Suprapubic skin (tissue), 4 donors: ENCODE measurements around the gene CSNK1G1. TPM values are rescaled to one million over a fixed set of nuclear protein-coding genes. Genes with fewer than 3 reads are reported as not detected.

Experiments used
- DNase-seq, 2 donors: peaks; one replicate each; pipeline ENCODE4 v3.0.0-alpha.2; 2019; ENCODE audit warnings: low spot score in 2 of 2
- H3K27ac ChIP-seq: fragments of 200-600 bp; sonication (generic); one replicate; pipeline ENCODE4 v1.5.1; 2019
- H3K27me3 ChIP-seq: fragments of 200-600 bp; sonication (generic); one replicate; pipeline ENCODE4 v1.5.1; 2019
- H3K36me3 ChIP-seq: fragments of 200-600 bp; sonication (generic); one replicate; pipeline ENCODE4 v1.5.1; 2019
- H3K4me1 ChIP-seq: fragments of 200-600 bp; sonication (generic); one replicate; pipeline ENCODE4 v1.5.1; 2019
- H3K4me3 ChIP-seq: fragments of 200-600 bp; sonication (generic); one replicate; pipeline ENCODE4 v1.5.1; 2019; ENCODE audit warnings: mild to moderate bottlenecking
- H3K9me3 ChIP-seq: fragments of 200-600 bp; sonication (generic); one replicate; pipeline ENCODE4 v1.5.1; 2019
- CTCF ChIP-seq, 2 donors: fragments of 200-600 bp in 1 of 2; fragments of 450-650 bp in 1 of 2; sonication (generic) in 1 of 2; IDR thresholded peaks; one replicate each; pipeline ENCODE4 v1.5.1; 2016 to 2019; ENCODE audit warnings: antibody characterized with exemption in 2 of 2, mild to moderate bottlenecking in 1 of 2, moderate library complexity in 1 of 2
- EP300 ChIP-seq: sonication (generic); formaldehyde crosslinking; IDR thresholded peaks from one replicate; pipeline ENCODE4 v1.6.1; 2017; ENCODE audit warnings: antibody characterized with exemption
- POLR2A ChIP-seq, 2 donors: fragments of 450-650 bp; IDR thresholded peaks; one replicate each; pipeline ENCODE4 v1.6.1; 2017; ENCODE audit warnings: antibody characterized with exemption in 2 of 2, mild to moderate bottlenecking in 2 of 2, moderate library complexity in 2 of 2
- POLR2AphosphoS5 ChIP-seq, 3 donors: sonication (generic); formaldehyde crosslinking; IDR thresholded peaks; one replicate each; pipeline ENCODE4 v1.6.1; 2017; ENCODE audit warnings: antibody characterized with exemption in 3 of 3
- WGBS: methylation state at CpG from one replicate; pipeline ENCODE4 v1.1.5; 2018; 5-methylcytosine and 5-hydroxymethylcytosine counted together
- total RNA-seq, 4 donors: library from RNA; depleted of rRNA; stranded (reverse); fragments of >200 nt; gene quantifications; one replicate each; pipeline ENCODE4 v1.1.0, GENCODE V29; 2016

CSNK1G1 gene
- total RNA-seq, 4 donors from 2014 or later = 15.9 to 28.8 (median 23.9) TPM

GRCh38 chr15:64146885-64147681 is 208.9 kb downstream of the CSNK1G1 start:
- H3K4me1 ChIP-seq = peaks cover 11% of the 10 kb centered on the region
- peaks cover 21% of the 10 kb centered on the region for H3K36me3 ChIP-seq
- no peak overlapping the region for H3K27ac ChIP-seq
- H3K9me3 ChIP-seq = no peaks in the 10 kb centered on the region
- peak in 1 of 2 donors; percentile 61 for DNase-seq
- no peak for TF ChIP-seq CTCF (IDR thresholded peaks at IDR 0.05)
- TF ChIP-seq POLR2AphosphoS5 (IDR thresholded peaks at IDR 0.05) = no peak
- TF ChIP-seq EP300 = no peak
- no peak for TF ChIP-seq POLR2A (IDR thresholded peaks at IDR 0.05)
- H3K27me3 ChIP-seq = peaks cover 10% of the 10 kb centered on the region
- no peak overlapping the region for H3K4me3 ChIP-seq
- 87% methylated on average over 15 of the region's 26 CpGs for WGBS

DNA sequence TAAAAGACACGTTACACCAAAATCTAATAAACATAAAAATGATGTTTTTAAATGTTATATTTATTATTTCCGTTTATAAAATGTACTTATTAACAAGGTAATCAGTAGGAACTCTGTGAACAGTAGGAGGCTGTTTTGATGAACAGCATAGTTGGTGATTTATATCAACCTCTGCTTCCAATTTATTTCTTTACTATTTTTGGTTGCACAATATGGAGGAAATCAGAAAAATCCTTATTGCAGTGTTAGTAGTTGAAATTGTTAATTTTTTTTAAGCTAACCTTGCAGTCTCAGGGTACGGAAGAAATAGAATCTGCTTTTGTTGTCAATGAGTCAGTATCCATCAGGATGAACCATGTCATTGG is 209.5 kb downstream of the CSNK1G1 start:
- Histone ChIP-seq H3K36me3 (peaks cover 26% of the 10 kb centered on the region), H3K4me1 (peaks cover 5% of the 10 kb centered on the region), H3K27me3 (peaks cover 4% of the 10 kb centered on the region), H3K9me3 (no peaks in the 10 kb centered on the region), H3K27ac (no peak overlapping the region), H3K4me3 (no peak overlapping the region)
- no peak for DNase-seq
- 83% methylated on average over 3 of the region's 3 CpGs for WGBS
- TF ChIP-seq POLR2AphosphoS5 (IDR thresholded peaks at IDR 0.05) (no peak), POLR2A (IDR thresholded peaks at IDR 0.05) (no peak), EP300 (no peak), CTCF (IDR thresholded peaks at IDR 0.05) (no peak)

DNA sequence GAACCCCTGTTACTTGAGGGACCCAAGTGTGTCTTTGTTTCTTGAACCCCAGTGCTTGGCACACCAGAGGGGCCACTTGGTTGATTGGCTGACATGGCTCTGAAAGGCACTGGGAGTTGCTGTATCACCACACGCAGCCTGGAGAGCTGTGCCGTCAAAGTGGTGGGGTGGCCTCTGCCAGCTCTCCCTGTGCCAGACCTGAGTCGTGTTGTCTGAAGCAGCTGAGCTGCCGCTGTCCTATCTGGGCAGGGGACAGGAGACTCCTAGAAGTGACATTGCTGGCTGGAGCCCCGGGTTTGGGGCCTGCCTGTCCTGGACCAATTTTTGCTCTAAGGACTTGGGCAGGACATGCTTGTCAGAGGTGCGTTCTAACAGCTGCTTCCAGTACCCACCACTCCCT is 209.9 kb downstream of the CSNK1G1 start:
- TF ChIP-seq EP300 = no peak
- no peak for TF ChIP-seq CTCF (IDR thresholded peaks at IDR 0.05)
- H3K27me3 ChIP-seq = peaks cover under 1% of the 10 kb centered on the region
- WGBS = 72% methylated on average over 6 of the region's 6 CpGs
- H3K4me3 ChIP-seq = no peak overlapping the region
- peaks cover under 1% of the 10 kb centered on the region for H3K4me1 ChIP-seq
- peak in 1 of 2 donors; percentile 75 for DNase-seq
- no peak overlapping the region for H3K27ac ChIP-seq
- no peaks in the 10 kb centered on the region for H3K9me3 ChIP-seq
- H3K36me3 ChIP-seq = peaks cover 26% of the 10 kb centered on the region

DNA sequence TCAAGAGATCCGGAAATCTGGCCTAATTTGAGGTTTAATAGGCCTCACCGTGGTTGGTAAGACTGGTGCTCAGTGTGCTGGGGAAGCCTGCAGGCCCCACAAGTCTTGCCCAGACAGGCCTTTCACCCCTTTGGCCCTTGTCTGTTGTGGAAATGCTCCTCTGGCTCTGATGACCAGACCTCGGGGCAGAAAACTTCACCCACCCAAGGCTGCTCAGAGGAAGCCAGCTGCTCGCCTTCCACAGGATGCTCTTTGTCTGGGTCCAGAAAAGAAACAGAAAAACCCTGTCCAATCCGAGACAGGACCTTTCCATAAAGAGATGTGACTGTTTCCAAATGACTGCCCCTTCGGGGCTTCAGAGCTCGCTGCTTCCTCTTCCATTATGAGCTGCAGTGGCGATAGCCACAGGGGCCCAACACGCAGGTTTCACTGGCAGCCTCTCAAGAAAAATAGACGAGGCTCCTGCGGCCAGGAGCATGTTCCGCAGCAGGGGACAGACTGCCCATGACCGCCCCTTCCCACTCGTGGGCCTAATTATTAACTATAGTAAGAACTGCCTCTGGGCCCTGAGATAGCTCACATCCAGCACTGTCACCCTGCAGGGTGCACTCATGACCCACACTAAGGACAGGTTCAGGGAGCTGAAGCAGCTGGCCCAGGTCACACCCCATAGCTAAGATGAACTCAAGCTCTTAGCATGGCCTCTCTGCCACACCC is 211.2 kb downstream of the CSNK1G1 start:
- peaks cover 26% of the 10 kb centered on the region for H3K36me3 ChIP-seq
- WGBS = 74% methylated on average over 14 of the region's 14 CpGs
- no peak for TF ChIP-seq EP300
- no peak for TF ChIP-seq POLR2A (IDR thresholded peaks at IDR 0.05)
- no peak for TF ChIP-seq CTCF (IDR thresholded peaks at IDR 0.05)
- no peak for TF ChIP-seq POLR2AphosphoS5 (IDR thresholded peaks at IDR 0.05)
- no peaks in the 10 kb centered on the region for H3K4me1 ChIP-seq
- no peaks in the 10 kb centered on the region for H3K9me3 ChIP-seq
- H3K27ac ChIP-seq = no peak overlapping the region
- no peak for DNase-seq
- no peak overlapping the region for H3K4me3 ChIP-seq
- no peaks in the 10 kb centered on the region for H3K27me3 ChIP-seq

GRCh38 chr15:64144192-64144564 is 211.8 kb downstream of the CSNK1G1 start:
- Histone ChIP-seq H3K27ac (no peak overlapping the region), H3K9me3 (no peaks in the 10 kb centered on the region), H3K4me1 (no peaks in the 10 kb centered on the region), H3K27me3 (no peaks in the 10 kb centered on the region), H3K36me3 (peaks cover 26% of the 10 kb centered on the region), H3K4me3 (no peak overlapping the region)
- TF ChIP-seq CTCF (IDR thresholded peaks at IDR 0.05) (no peak), POLR2A (IDR thresholded peaks at IDR 0.05) (no peak), POLR2AphosphoS5 (IDR thresholded peaks at IDR 0.05) (no peak), EP300 (no peak)
- DNase-seq = peak in 1 of 2 donors; percentile 40
- 79% methylated on average over 8 of the region's 8 CpGs for WGBS
